GM12878 (cell line): ENCODE measurements around the gene CCR5AS.

ENCODE experiments used
- BCL3 ChIP-seq: IDR thresholded peaks from 2 replicates; pipeline ENCODE4 v1.6.1; 2011; ENCODE audit warnings: borderline replicate concordance, low read depth, mild to moderate bottlenecking, moderate library complexity, low read length; ENCODE audit not compliant: insufficient read depth, poor library complexity, severe bottlenecking
- CTCF ChIP-seq, 3 experiments: IDR thresholded peaks in 2 of 3; conservative IDR thresholded peaks in 1 of 3; 2 replicates each; pipeline ENCODE4 v1.5.1; 2011; ENCODE audit warnings: low read depth in 3 of 3, low read length in 3 of 3, mild to moderate bottlenecking in 3 of 3, control low read depth in 2 of 3, moderate library complexity in 2 of 3, inconsistent platforms in 1 of 3, mixed read lengths in 1 of 3; ENCODE audit not compliant: control insufficient read depth in 2 of 3, insufficient read depth in 1 of 3; ENCODE audit errors: extremely low read depth in 1 of 3
- CUX1 ChIP-seq: IDR thresholded peaks from 2 replicates; pipeline ENCODE4 v1.6.1; 2012; ENCODE audit warnings: improper control_type of control experiment, low read depth, low read length; ENCODE audit not compliant: insufficient replicate concordance
- EP300 ChIP-seq, 2 experiments: fragments of 150-350 bp in 1 of 2; IDR thresholded peaks; 2 replicates each; pipeline ENCODE4 v1.6.1; 2011 to 2012; ENCODE audit warnings: low read depth in 2 of 2, low read length in 2 of 2, borderline replicate concordance in 1 of 2, improper control_type of control experiment in 1 of 2, inconsistent platforms in 1 of 2; ENCODE audit not compliant: control insufficient read depth in 1 of 2
- EZH2 ChIP-seq: IDR thresholded peaks from 2 replicates; pipeline ENCODE4 v1.6.1; 2012; ENCODE audit warnings: low read depth, mild to moderate bottlenecking, control low read depth, inconsistent platforms, low read length, borderline replicate concordance; ENCODE audit not compliant: control insufficient read depth
- GATAD2B ChIP-seq: fragments of 450-650 bp; conservative IDR thresholded peaks from 2 replicates; pipeline ENCODE4 v1.6.1; 2017; ENCODE audit warnings: low read depth, mild to moderate bottlenecking, moderate library complexity
- HDAC2 ChIP-seq: fragments of 200-600 bp; sonication (generic); IDR thresholded peaks from 2 replicates; pipeline ENCODE4 v1.6.1; 2017
- POLR2AphosphoS2 ChIP-seq: IDR thresholded peaks from 2 replicates; pipeline ENCODE4 v1.6.1; 2011; ENCODE audit warnings: low read depth, mild to moderate bottlenecking, low read length, improper control_type of control experiment, moderate library complexity
- RAD21 ChIP-seq: IDR thresholded peaks from 2 replicates; pipeline ENCODE4 v1.6.1; 2011; ENCODE audit warnings: mild to moderate bottlenecking, low read depth, low read length, moderate library complexity; ENCODE audit not compliant: insufficient read depth
- ZBTB40 ChIP-seq: fragments of 450-650 bp; IDR thresholded peaks from 2 replicates; pipeline ENCODE4 v1.6.1; 2016; ENCODE audit warnings: mild to moderate bottlenecking, moderate library complexity, borderline replicate concordance
- ZZZ3 ChIP-seq: IDR thresholded peaks from 2 replicates; pipeline ENCODE4 v1.6.1; 2011; ENCODE audit warnings: low read depth; ENCODE audit not compliant: control insufficient read depth, insufficient read length

- TF ChIP-seq CUX1 (no peak), BCL3 (no peak), ZBTB40 (no peak), CTCF (IDR thresholded peaks at IDR 0.05 in 2 of 3, conservative IDR thresholded peaks at IDR 0.05 in 1 of 3; ENCODE audit: control insufficient read depth in 2 of 3, extremely low read depth in 1 of 3, insufficient read depth in 1 of 3, low read depth in 3 of 3, low read length in 3 of 3) (no peak), HDAC2 (no peak), POLR2AphosphoS2 (no peak), RAD21 (no peak), GATAD2B (no peak), EZH2 (no peak), ZZZ3 (no peak), EP300 (IDR thresholded peaks at IDR 0.05; ENCODE audit: borderline replicate concordance in 1 of 2, control insufficient read depth in 1 of 2, low read depth in 2 of 2, low read length in 2 of 2) (no peak)
These were observed 7.3 kb downstream of the CCR5AS start for GRCh38 chr3:46399557-46399956.
